HG03378 (cell line): ENCODE results near the gene COPA.

Experiments used
- ATAC-seq: cut with Tn5 transposase; IDR thresholded peaks from one replicate; pipeline ENCODE4 v1.9.1; 2021; ENCODE audit warnings: mild to moderate bottlenecking, moderate library complexity; ENCODE audit not compliant: unreplicated experiment

The COPA gene

GRCh38 chr1:160239582-160240299 lies 103.3 kb downstream of the COPA start:
- no peak for ATAC-seq
